Stomach (tissue), 4 donors: ENCODE results near the gene ZNF74.
"Not testable (repeated sequence)": the region's sequence is repeated elsewhere in the genome, so short reads cannot be mapped to it uniquely, and the experiment has no call there.

Experiments
- CTCF ChIP-seq, 7 experiments: fragments of 450-650 bp in 4 of 7; fragments of 200-600 bp in 3 of 7; sonication (generic) in 3 of 7; IDR thresholded peaks; one replicate each; pipeline ENCODE4 v1.5.1; 2016 to 2019; ENCODE audit warnings: antibody characterized with exemption in 7 of 7, control low read depth in 2 of 7, mild to moderate bottlenecking in 1 of 7
- POLR2A ChIP-seq, 4 donors: fragments of 450-650 bp; IDR thresholded peaks; one replicate each; pipeline ENCODE4 v1.6.1; 2016; ENCODE audit warnings: antibody characterized with exemption in 4 of 4, control low read depth in 2 of 4, mild to moderate bottlenecking in 1 of 4, moderate library complexity in 1 of 4
- POLR2AphosphoS5 ChIP-seq, 3 donors: sonication (generic); formaldehyde crosslinking; IDR thresholded peaks; one replicate each; pipeline ENCODE4 v1.6.1; 2016; ENCODE audit warnings: antibody characterized with exemption in 3 of 3

- not testable (repeated sequence) for TF ChIP-seq CTCF, POLR2AphosphoS5, POLR2A (IDR thresholded peaks at IDR 0.05)
Observed at GRCh38 chr22:20356906-20357305, 37.0 kb upstream of the ZNF74 start.
